GM13976 (cell line): Measurements from ENCODE around the gene PSORS1C1.
"Not testable (repeated sequence)": the region's sequence is repeated elsewhere in the genome, so short reads cannot be mapped to it uniquely, and the experiment has no call there.

Experiments used
- DNase-seq: peaks from one replicate; pipeline ENCODE4 v3.0.0; 2012; ENCODE audit warnings: low spot score
- in situ Hi-C: fragments of 300-500 bp; cut with MboI; formaldehyde crosslinking; loops from one replicate; pipeline ENCODE4 v1.12.0; 2022; ENCODE audit warnings: low sequenced_read_pairs, mixed read lengths, inconsistent platforms; ENCODE audit not compliant: unreplicated experiment
- TF ChIP-seq, protein P1 (sequence below): IDR thresholded peaks from 2 replicates; pipeline ENCODE4 v1.5.1; 2012; ENCODE audit warnings: borderline replicate concordance, mild to moderate bottlenecking; ENCODE audit not compliant: insufficient read depth; ENCODE audit errors: extremely low read depth, missing control alignments, control extremely low read depth

Gene PSORS1C1

DNA sequence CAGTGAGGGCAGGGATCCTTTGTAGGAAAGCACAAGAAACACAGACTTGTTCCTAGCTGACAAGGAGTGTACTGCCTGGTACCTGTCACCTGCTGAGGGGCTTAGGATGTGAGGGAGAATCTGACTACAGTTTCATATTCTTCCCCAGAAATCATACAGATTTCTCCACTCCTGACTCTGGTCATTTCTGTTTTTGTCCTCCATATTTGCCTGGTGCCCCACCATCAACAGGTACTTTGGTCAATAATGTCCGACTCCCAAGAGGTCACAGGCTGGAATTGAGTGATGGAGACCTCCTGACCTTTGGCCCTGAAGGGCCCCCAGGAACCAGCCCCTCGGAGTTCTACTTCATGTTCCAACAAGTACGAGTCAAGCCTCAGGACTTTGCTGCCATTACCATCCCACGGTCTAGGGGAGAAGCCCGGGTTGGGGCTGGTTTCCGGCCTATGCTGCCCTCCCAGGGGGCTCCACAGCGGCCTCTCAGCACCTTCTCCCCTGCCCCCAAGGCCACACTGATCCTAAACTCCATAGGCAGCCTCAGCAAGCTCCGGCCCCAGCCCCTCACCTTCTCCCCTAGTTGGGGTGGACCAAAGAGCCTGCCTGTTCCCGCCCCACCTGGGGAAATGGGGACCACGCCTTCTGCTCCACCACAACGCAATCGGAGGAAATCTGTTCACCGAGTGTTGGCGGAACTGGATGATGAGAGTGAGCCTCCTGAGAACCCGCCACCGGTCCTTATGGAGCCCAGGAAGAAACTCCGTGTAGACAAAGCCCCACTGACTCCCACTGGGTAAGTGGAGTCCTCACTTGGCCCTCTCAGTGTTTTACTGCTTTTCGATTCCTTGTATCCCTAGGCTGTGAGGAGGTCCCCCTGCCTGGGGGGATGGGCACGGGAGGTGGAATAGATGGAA is 46.9 kb downstream of the PSORS1C1 start:
- no peak for DNase-seq
- TF ChIP-seq, protein P1, sequence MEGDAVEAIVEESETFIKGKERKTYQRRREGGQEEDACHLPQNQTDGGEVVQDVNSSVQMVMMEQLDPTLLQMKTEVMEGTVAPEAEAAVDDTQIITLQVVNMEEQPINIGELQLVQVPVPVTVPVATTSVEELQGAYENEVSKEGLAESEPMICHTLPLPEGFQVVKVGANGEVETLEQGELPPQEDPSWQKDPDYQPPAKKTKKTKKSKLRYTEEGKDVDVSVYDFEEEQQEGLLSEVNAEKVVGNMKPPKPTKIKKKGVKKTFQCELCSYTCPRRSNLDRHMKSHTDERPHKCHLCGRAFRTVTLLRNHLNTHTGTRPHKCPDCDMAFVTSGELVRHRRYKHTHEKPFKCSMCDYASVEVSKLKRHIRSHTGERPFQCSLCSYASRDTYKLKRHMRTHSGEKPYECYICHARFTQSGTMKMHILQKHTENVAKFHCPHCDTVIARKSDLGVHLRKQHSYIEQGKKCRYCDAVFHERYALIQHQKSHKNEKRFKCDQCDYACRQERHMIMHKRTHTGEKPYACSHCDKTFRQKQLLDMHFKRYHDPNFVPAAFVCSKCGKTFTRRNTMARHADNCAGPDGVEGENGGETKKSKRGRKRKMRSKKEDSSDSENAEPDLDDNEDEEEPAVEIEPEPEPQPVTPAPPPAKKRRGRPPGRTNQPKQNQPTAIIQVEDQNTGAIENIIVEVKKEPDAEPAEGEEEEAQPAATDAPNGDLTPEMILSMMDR: no peak
- in situ Hi-C loops: no loop called here

DNA sequence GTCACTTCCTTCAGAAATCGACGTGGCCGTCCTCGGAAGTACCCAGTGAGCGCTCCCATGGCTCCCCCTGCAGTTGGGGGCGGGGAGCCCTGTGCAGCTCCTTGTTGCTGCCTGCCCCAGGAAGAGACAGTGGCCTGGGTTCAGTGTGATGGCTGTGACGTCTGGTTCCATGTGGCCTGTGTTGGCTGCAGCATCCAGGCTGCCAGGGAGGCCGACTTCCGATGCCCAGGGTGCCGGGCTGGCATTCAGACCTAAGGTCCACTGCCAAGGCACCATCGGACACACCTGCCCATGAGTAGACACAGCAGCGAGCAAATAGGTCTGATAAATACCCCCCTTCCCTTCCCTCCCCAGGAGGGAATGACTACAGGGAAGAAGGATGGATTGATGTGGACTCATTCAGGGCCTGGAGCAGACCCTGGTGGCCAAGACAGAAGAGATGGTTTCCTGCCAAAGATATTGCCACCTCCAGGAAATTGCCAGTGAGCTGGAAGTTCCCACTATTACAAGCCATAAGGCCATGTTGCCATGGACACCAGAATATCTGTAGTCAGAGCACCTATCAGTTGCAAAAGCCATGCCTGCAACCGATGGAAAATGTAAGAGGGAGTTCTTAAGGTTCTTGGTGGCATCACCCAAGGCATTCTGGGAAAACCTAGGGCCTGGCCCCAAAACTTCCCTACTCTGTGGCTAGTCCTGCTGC is 48.0 kb downstream of the PSORS1C1 start:
- no peak for DNase-seq
- TF ChIP-seq, protein P1: no peak
- in situ Hi-C loops: no loop called here

DNA sequence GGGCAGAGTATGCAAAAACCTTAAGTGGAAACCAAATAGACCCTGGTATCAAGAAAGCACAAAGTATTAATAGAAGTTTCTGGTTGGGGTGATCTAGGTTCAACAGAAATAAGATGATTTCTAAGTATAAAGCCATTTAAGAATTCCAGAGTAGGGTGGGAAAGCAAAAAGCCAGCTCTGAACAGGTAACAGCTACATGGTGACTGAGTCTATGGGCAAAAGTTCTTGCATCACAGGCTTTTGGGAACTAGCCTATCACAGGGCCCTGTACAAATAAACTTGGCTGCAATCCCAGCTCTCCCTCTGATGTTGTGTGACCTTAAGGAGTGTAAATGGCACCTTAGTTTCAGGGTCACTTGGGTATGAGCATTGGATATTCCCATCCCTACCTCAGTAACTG is 49.3 kb downstream of the PSORS1C1 start:
- TF ChIP-seq, protein P1: no peak
- DNase-seq: no peak
- in situ Hi-C loops: no loop called here

DNA sequence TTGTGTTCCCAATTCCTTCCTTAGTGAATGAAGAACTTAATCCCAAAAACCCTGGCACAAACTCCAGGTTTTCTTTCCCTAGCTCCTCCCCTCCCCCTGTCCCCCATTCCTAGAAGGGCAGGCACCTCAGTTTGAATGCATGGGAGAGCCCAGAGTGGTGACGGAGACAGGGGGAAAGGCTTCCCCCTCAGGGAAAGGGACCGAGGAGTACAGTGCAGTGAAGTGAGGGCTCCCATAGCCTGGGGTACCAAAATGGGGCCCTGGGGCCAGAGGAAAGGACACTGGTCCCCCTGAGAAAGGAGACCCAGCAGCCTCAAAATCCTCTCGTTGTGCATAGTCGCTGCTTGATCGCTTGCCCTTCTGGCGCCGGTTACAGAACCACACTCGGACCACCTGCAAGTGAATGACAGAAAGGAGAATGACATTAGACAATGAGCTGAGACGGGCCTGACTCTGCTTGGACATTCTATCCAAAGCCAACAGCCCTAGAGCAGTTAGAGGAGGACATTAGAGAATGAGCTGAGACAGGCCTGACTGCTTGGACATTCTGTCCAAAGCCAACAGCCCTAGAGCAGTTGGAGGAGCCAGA is 50.0 kb downstream of the PSORS1C1 start:
- DNase-seq, in situ Hi-C loops: not testable (repeated sequence)

DNA sequence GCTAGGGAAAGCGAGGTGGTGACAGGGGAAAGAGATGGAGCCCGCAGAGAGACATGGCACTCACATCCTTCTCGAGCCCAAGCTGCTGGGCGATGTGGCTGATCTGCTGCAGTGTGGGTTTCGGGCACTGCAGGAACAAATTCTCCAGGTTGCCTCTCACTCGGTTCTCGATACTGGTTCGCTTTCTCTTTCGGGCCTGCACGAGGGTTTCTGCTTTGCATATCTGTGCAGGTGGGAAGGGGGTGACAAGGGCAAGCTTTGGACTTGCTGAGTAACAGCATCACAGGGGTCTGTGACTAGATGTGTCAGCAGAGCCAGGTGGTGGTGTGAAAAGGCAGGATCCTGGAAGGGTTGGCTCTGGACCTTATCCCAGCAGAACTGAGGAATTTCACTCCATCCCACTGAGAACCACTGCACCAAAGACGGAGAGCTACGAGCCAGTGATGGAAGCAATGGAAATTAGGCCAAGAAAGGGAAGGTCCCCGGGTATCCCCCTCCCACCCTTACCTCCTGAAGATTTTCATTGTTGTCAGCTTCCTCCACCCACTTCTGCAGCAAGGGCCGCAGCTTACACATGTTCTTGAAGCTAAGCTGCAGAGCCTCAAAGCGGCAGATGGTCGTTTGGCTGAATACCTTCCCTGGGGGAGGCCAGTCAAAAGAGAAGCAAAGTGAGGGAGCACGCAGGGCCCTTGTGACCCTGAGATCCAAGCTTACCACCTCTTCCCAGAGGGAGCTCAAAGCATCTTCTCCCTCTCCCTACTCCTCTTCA is 50.6 kb downstream of the PSORS1C1 start:
- DNase-seq: peak; percentile 66
- in situ Hi-C loops: not testable (repeated sequence)

DNA sequence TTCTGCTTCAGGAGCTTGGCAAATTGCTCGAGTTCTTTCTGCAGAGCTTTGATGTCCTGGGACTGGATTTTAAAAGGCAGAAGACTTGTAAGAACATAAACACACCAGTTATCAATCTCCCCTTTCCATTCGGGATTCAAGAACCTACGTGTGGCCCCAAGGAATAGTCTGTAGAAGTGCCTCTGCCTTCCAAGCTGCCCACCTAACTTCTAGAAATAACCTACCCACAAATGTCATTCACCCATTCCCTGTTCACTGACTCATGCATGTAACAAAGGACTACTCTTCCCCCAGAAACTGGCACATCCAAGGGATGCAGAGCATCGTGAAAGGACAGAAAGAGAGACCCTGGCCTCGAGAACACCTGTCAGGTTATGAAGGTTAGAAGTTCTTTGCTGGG is 51.4 kb downstream of the PSORS1C1 start:
- DNase-seq: no peak
- in situ Hi-C loops: no loop called here
- TF ChIP-seq, protein P1: no peak

DNA sequence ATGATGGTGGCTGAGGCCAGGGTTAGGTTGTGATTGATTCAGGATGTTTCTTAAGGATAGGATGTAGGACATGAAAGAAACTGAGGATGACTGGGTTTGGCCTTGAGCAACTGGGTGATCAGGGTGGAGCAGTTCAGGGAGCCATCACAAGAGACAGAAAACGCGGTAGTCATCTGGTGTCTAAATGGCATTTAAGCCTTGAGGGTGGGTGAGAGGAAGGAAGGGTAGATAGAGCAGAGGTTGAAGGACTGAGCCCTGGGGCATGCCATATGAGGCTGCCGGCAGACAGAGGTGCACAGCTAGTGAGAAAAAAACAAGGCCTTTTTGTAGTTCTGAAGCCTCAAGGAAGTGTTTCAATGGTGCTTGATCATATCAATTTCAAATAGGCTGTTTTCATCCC is 54.0 kb downstream of the PSORS1C1 start:
- no peak for DNase-seq
- in situ Hi-C loops: no loop called here
- TF ChIP-seq, protein P1: no peak
